Type B pancreatic cell (in vitro differentiated cells): ENCODE measurements around the gene FAM216A. TPM values are rescaled to one million over a fixed set of nuclear protein-coding genes. Genes with fewer than 3 reads are reported as not detected.
A peak's percentile ranks its signal among the peaks of the same experiment; 100 is the strongest.
"Not testable (repeated sequence)": the region's sequence is repeated elsewhere in the genome, so short reads cannot be mapped to it uniquely, and the experiment has no call there.

Experiments used
- DNase-seq: peaks from one replicate; pipeline ENCODE4 v3.0.0; 2021; ENCODE audit warnings: mixed read lengths; ENCODE audit not compliant: unreplicated experiment; ENCODE audit errors: extremely low spot score
- H3K27ac Mint-ChIP-seq: 2 replicates; pipeline ENCODE4 v1.8.0; 2021; ENCODE audit warnings: mild to moderate bottlenecking, mixed read lengths
- H3K27me3 Mint-ChIP-seq: 2 replicates; pipeline ENCODE4 v1.8.0; 2021; ENCODE audit warnings: mixed read lengths
- H3K36me3 Mint-ChIP-seq: 2 replicates; pipeline ENCODE4 v1.8.0; 2021; ENCODE audit warnings: mixed read lengths
- H3K4me1 Mint-ChIP-seq: one replicate; pipeline ENCODE4 v1.8.0; 2021; ENCODE audit warnings: mixed read lengths; ENCODE audit not compliant: unreplicated experiment
- H3K4me3 Mint-ChIP-seq: 2 replicates; pipeline ENCODE4 v1.8.0; 2021; ENCODE audit warnings: mild to moderate bottlenecking, mixed read lengths
- H3K9me3 Mint-ChIP-seq: 2 replicates; pipeline ENCODE4 v1.8.0; 2021; ENCODE audit warnings: mixed read lengths
- CTCF ChIP-seq: fragments of 200-600 bp; sonication (generic); conservative IDR thresholded peaks from 2 replicates; pipeline ENCODE4 v1.5.0; 2021; ENCODE audit warnings: antibody characterized with exemption, mild to moderate bottlenecking
- long read RNA-seq: library from polyadenylated mRNA; unstranded; transcript quantifications from one replicate; pipeline ENCODE4 v2.0.0, GENCODE V29; 2020
- total RNA-seq: library from RNA; stranded (reverse); gene quantifications from 2 replicates; pipeline ENCODE4 v1.2.1, GENCODE V29; 2021; ENCODE audit warnings: low replicate concordance

FAM216A gene
- 2.5 and 13.2 TPM in 2 replicates for total RNA-seq
- long read RNA-seq, partial matches to known transcripts, result 0 of 4 reads
- long read RNA-seq, other reads (novel, unspliced or antisense), result 1 of 4 reads

- TF ChIP-seq CTCF, result no peak
- Mint-ChIP-seq H3K27me3 (no peaks in the 10 kb centered on the region), H3K4me3 (peak within 1 kb of the TSS; percentile 100), H3K27ac (peak within 1 kb of the TSS; percentile 97), H3K9me3 (no peaks in the 10 kb centered on the region), H3K4me1 (peaks cover 14% of the 10 kb centered on the region), H3K36me3 (peaks cover 6% of the 10 kb centered on the region)
- peak; percentile 96 for DNase-seq
Measured at GRCh38 chr12:110468214-110469048, at the start of gene FAM216A, which contains the start of gene GPN3. TSS of gene FAM216A (plus strand) at chr12:110468845. CDS start at chr12:110468876, 31 bp downstream. TSS of gene GPN3 (minus strand) at chr12:110468257. CDS start at chr12:110468203, 54 bp downstream.

GRCh38 chr12:110420644-110421043, 48.0 kb upstream of the FAM216A start:
- not testable (repeated sequence) for DNase-seq, H3K27ac Mint-ChIP-seq, H3K27me3 Mint-ChIP-seq, H3K4me3 Mint-ChIP-seq, H3K9me3 Mint-ChIP-seq, H3K36me3 Mint-ChIP-seq
- H3K4me1 Mint-ChIP-seq, result peaks cover 13% of the 10 kb centered on the region

- Mint-ChIP-seq H3K4me1 (peaks cover 13% of the 10 kb centered on the region), H3K9me3 (no peaks in the 10 kb centered on the region), H3K4me3 (no peak overlapping the region), H3K27me3 (no peaks in the 10 kb centered on the region), H3K36me3 (no peaks in the 10 kb centered on the region), H3K27ac (no peak overlapping the region)
- TF ChIP-seq CTCF, result no peak
- no peak for DNase-seq
Measured at GRCh38 chr12:110421159-110421661, 47.4 kb upstream of the FAM216A start.

- Mint-ChIP-seq H3K27me3 (no peaks in the 10 kb centered on the region), H3K4me1 (peaks cover 13% of the 10 kb centered on the region), H3K4me3 (no peak overlapping the region), H3K9me3 (no peaks in the 10 kb centered on the region), H3K27ac (no peak overlapping the region), H3K36me3 (no peaks in the 10 kb centered on the region)
- TF ChIP-seq CTCF, result no peak
- no peak for DNase-seq
Measured at GRCh38 chr12:110421701-110422100, 46.9 kb upstream of the FAM216A start.

- H3K36me3 Mint-ChIP-seq, result no peaks in the 10 kb centered on the region
- no peak overlapping the region for H3K4me3 Mint-ChIP-seq
- peaks cover 7% of the 10 kb centered on the region for H3K4me1 Mint-ChIP-seq
- no peak for DNase-seq
- H3K27me3 Mint-ChIP-seq, result no peaks in the 10 kb centered on the region
- H3K9me3 Mint-ChIP-seq, result no peaks in the 10 kb centered on the region
- no peak for TF ChIP-seq CTCF
- no peak overlapping the region for H3K27ac Mint-ChIP-seq
Measured at GRCh38 chr12:110424237-110424636, 44.4 kb upstream of the FAM216A start.

GRCh38 chr12:110426406-110426805, 42.2 kb upstream of the FAM216A start:
- H3K4me1 Mint-ChIP-seq, result peaks cover 8% of the 10 kb centered on the region
- no peak for TF ChIP-seq CTCF
- H3K36me3 Mint-ChIP-seq, result no peaks in the 10 kb centered on the region
- no peak for DNase-seq
- no peak overlapping the region for H3K4me3 Mint-ChIP-seq
- H3K27me3 Mint-ChIP-seq, result no peaks in the 10 kb centered on the region
- no peak overlapping the region for H3K27ac Mint-ChIP-seq
- H3K9me3 Mint-ChIP-seq, result no peaks in the 10 kb centered on the region

- not testable (repeated sequence) for H3K4me1 Mint-ChIP-seq, DNase-seq, H3K9me3 Mint-ChIP-seq, H3K27ac Mint-ChIP-seq, H3K4me3 Mint-ChIP-seq, H3K27me3 Mint-ChIP-seq, H3K36me3 Mint-ChIP-seq
Measured at GRCh38 chr12:110429676-110430075, 39.0 kb upstream of the FAM216A start.
